Endothelial cell of umbilical vein (primary cell): Measurements from ENCODE around the gene FHOD1. TPM values are rescaled to one million over a fixed set of nuclear protein-coding genes. Genes with fewer than 3 reads are reported as not detected.

ENCODE experiments used
- BruUV-seq: library from RNA; stranded (reverse); fragments of 400-500 nt; replicated peaks from 2 replicates; lab custom pipeline; 2021; lab: Mats Ljungman, UMichigan
- CTCF ChIA-PET: fragments of 300-600, 350-600 bp; sonication (Branson Sonifier 250); formaldehyde crosslinking; loops from one replicate; lab custom pipeline; 2021; ENCODE audit warnings: antibody characterized with exemption, inconsistent platforms; lab: Charles Lee
- POLR2A ChIA-PET: fragments of 300-600, 350-600 bp; sonication (Branson Sonifier 250); formaldehyde crosslinking; loops from one replicate; lab custom pipeline; 2021; ENCODE audit warnings: antibody characterized with exemption, inconsistent platforms; lab: Charles Lee
- DNase-seq: peaks from one replicate; pipeline ENCODE4 v3.0.0-alpha.2; 2011; ENCODE audit warnings: low read depth, low spot score
- FAIRE-seq: peaks from 2 replicates; lab custom pipeline; 2011; peaks lifted over from hg19 to GRCh38; lab: Jason Lieb, UNC
- H2AFZ ChIP-seq: 2 replicates; pipeline ENCODE4 v1.6.0; 2012; ENCODE audit warnings: low read depth, low read length, control low read depth, inconsistent platforms
- H3K27ac ChIP-seq: 2 replicates; pipeline ENCODE4 v1.5.1; 2011; ENCODE audit warnings: low read depth, mild to moderate bottlenecking, control low read depth, low read length, moderate library complexity; ENCODE audit not compliant: insufficient read depth
- H3K27me3 ChIP-seq, 2 experiments: 2 replicates each; pipeline versions ENCODE4 v1.6.0 to v1.6.1; 2011; ENCODE audit warnings: low read length in 2 of 2, mixed read lengths in 1 of 2; ENCODE audit not compliant: control insufficient read depth in 2 of 2, insufficient read depth in 2 of 2
- H3K36me3 ChIP-seq, 2 experiments: 2 replicates in 1 of 2; 3 replicates in 1 of 2; pipeline ENCODE4 v1.5.1; 2011; ENCODE audit warnings: low read length in 2 of 2, mild to moderate bottlenecking in 1 of 2, moderate library complexity in 1 of 2; ENCODE audit not compliant: control insufficient read depth in 2 of 2, insufficient read depth in 2 of 2; ENCODE audit errors: extremely low read depth in 1 of 2
- H3K4me1 ChIP-seq: 3 replicates; pipeline ENCODE4 v1.5.1; 2011; ENCODE audit warnings: mild to moderate bottlenecking, low read length; ENCODE audit not compliant: control insufficient read depth, insufficient read depth; ENCODE audit errors: extremely low read depth
- H3K4me2 ChIP-seq: 2 replicates; pipeline ENCODE4 v1.6.1; 2011; ENCODE audit warnings: low read length, control low read depth, mixed read lengths; ENCODE audit not compliant: insufficient read depth
- H3K4me3 ChIP-seq, 3 experiments: fragments of 200-600 bp in 1 of 3; sonication (generic), shearing (Covaris generic) in 1 of 3; replicated peaks in 1 of 3; 2 replicates each; pipeline ENCODE4 v1.5.1; 2011 to 2016; ENCODE audit warnings: control low read depth in 3 of 3, low read length in 3 of 3, mild to moderate bottlenecking in 2 of 3, inconsistent platforms in 1 of 3, low read depth in 1 of 3, moderate library complexity in 1 of 3; ENCODE audit not compliant: insufficient read depth in 1 of 3
- H3K79me2 ChIP-seq: 2 replicates; pipeline ENCODE4 v1.6.0; 2012; ENCODE audit warnings: low read length, inconsistent platforms; ENCODE audit not compliant: control insufficient read depth, insufficient read depth
- H3K9ac ChIP-seq: replicated peaks from 2 replicates; pipeline ENCODE3; 2011; ENCODE audit warnings: low read length, control low read depth; ENCODE audit not compliant: insufficient read depth; ENCODE audit errors: extremely low read depth
- H3K9me1 ChIP-seq: replicated peaks from 3 replicates; pipeline ENCODE4 v1.6.0; 2011; ENCODE audit warnings: mild to moderate bottlenecking, low read length; ENCODE audit not compliant: control insufficient read depth, insufficient read depth; ENCODE audit errors: extremely low read depth
- H3K9me3 ChIP-seq: replicated peaks from 2 replicates; pipeline ENCODE4 v1.5.1; 2012; ENCODE audit warnings: low read length, inconsistent platforms; ENCODE audit not compliant: control insufficient read depth, insufficient read depth
- H4K20me1 ChIP-seq: replicated peaks from 2 replicates; pipeline ENCODE3; 2011; ENCODE audit warnings: mild to moderate bottlenecking, low read length; ENCODE audit not compliant: control insufficient read depth, insufficient read depth; ENCODE audit errors: extremely low read depth
- EZH2 ChIP-seq: IDR thresholded peaks from 2 replicates; pipeline ENCODE4 v1.6.1; 2012; ENCODE audit warnings: borderline replicate concordance, low read depth, mild to moderate bottlenecking, moderate library complexity, low read length, inconsistent platforms; ENCODE audit not compliant: severe bottlenecking
- dilution Hi-C: fragments of 300-500 bp; cut with MboI; formaldehyde crosslinking; loops from one replicate; pipeline ENCODE4 v1.15.0; 2019; ENCODE audit warnings: low sequenced_read_pairs; ENCODE audit not compliant: extremely low pct_ligation_motif_present
- intact Hi-C: fragments of 100-400 bp; cut with micrococcal nuclease; formaldehyde crosslinking; loops from one replicate; pipeline ENCODE4 v1.10.0; 2022
- polyA plus RNA-seq, 4 experiments: library from polyadenylated mRNA; depleted of rRNA in 3 of 4; stranded (reverse) in 3 of 4; unstranded in 1 of 4; fragments of >200 nt; gene quantifications; 2 replicates each; pipeline versions ENCODE4 v1.2.1 to v1.2.3, GENCODE V29; 2011 to 2012; ENCODE audit warnings: missing spikeins in 1 of 4
- total RNA-seq: library from RNA; stranded (reverse); gene quantifications from 2 replicates; pipeline ENCODE4 v1.2.3, GENCODE V29; 2021
- TF ChIP-seq, protein P1 (sequence below): IDR thresholded peaks from 2 replicates; pipeline ENCODE4 v1.6.1; 2011; ENCODE audit not compliant: insufficient read depth, insufficient read length
- TF ChIP-seq, protein P2 (sequence below), 2 donors: IDR thresholded peaks; 1 replicate in 1 of 2; 2 replicates in 1 of 2; pipeline ENCODE4 v1.5.1; 2011; ENCODE audit warnings: low read length in 2 of 2, mild to moderate bottlenecking in 2 of 2, moderate library complexity in 2 of 2, control low read depth in 1 of 2, inconsistent platforms in 1 of 2, low read depth in 1 of 2; ENCODE audit not compliant: insufficient read depth in 1 of 2; ENCODE audit errors: extremely low read depth in 1 of 2

The FHOD1 gene
- total and polyA plus RNA-seq, 2 donors (not counting 3 experiments of a cell fraction or from before 2014, with no cell fraction given), result 63.6 to 124 TPM

DNA sequence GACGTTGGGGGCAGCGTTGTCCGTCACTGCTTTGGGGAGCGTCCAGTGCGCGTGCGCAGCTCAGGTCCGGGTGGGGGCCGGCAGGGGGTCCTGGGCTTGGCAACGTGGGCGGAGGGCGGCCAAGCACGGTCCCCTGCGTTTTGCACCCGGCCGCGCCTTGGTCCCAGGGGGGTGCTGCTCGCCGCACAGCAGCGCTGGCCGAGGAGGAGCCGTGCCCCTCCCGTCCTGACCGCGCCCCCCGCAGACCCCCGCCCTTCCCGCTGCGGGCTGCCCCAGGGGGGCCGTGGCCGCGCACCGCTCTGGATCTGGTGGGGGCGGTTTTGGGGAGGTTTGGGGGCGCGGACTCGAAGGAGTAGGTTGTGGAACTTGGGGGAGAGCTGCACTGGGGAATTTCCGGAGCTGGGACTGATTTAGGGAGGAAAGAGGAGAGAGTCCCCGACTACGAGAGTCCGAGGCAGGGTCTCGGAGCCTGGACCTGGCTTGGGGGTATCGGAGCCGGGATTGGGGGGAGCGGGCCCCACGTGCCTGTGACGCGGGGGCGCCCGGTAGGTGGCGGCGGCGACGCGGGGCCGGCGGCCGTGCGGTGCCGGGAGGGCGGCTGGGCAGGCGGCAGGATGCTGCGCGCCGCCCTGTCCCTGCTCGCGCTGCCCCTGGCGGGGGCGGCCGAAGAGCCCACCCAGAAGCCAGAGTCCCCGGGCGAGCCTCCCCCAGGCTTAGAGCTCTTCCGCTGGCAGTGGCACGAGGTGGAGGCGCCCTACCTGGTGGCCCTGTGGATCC is 1.3 kb upstream of the FHOD1 start, which contains the start of gene SLC9A5:
TSS of gene SLC9A5 (plus strand) at position 579 of the 777 bp plus-strand sequence. CDS start at position 615, 36 bp downstream.
- Histone ChIP-seq H3K27ac (peak within 1 kb of the TSS; percentile 14), H3K36me3 (no peaks in the 10 kb centered on the region), H3K27me3 (peaks cover 0 to 3% of the 10 kb centered on the region in 2 experiments), H2AFZ (peak within 1 kb of the TSS; percentile 84), H3K9ac (peak within 1 kb of the TSS; percentile 58), H3K9me1 (no peaks in the 10 kb centered on the region), H3K4me3 (peak within 1 kb of the TSS; percentile 46 to 60 (median 55)), H4K20me1 (no peaks in the 10 kb centered on the region), H3K4me2 (peak within 1 kb of the TSS; percentile 73), H3K9me3 (no peaks in the 10 kb centered on the region), H3K79me2 (peaks cover 18% of the 10 kb centered on the region), H3K4me1 (peaks cover 37% of the 10 kb centered on the region)
- no peak for FAIRE-seq
- dilution Hi-C loops, result no loop called here
- ChIA-PET POLR2A (interaction anchor here (0.8 to 2.7 kb wide), 4 partner anchors 19 to 51 kb away, joined by 5 to 10 read pairs (median 8); partner anchors contain the start of gene TMEM208), CTCF (interaction anchor here (0.7 to 3.2 kb wide), 10 partner anchors 10 to 151 kb away, joined by 3 to 18 read pairs (median 7); no protein-coding TSS in a partner anchor)
- TF ChIP-seq, protein P1, sequence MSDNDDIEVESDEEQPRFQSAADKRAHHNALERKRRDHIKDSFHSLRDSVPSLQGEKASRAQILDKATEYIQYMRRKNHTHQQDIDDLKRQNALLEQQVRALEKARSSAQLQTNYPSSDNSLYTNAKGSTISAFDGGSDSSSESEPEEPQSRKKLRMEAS, result peak; percentile 23
- TF ChIP-seq, protein P2, sequence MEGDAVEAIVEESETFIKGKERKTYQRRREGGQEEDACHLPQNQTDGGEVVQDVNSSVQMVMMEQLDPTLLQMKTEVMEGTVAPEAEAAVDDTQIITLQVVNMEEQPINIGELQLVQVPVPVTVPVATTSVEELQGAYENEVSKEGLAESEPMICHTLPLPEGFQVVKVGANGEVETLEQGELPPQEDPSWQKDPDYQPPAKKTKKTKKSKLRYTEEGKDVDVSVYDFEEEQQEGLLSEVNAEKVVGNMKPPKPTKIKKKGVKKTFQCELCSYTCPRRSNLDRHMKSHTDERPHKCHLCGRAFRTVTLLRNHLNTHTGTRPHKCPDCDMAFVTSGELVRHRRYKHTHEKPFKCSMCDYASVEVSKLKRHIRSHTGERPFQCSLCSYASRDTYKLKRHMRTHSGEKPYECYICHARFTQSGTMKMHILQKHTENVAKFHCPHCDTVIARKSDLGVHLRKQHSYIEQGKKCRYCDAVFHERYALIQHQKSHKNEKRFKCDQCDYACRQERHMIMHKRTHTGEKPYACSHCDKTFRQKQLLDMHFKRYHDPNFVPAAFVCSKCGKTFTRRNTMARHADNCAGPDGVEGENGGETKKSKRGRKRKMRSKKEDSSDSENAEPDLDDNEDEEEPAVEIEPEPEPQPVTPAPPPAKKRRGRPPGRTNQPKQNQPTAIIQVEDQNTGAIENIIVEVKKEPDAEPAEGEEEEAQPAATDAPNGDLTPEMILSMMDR (IDR thresholded peaks at IDR 0.05; ENCODE audit: extremely low read depth in 1 of 2, insufficient read depth in 1 of 2, low read depth in 1 of 2, low read length in 2 of 2), result peak; percentile 4 to 14
- TF ChIP-seq EZH2, result no peak
- intact Hi-C loops, result no loop called here
- peak; percentile 38 for DNase-seq
- BruUV-seq, result no TSS peak
